ENCODE data around the gene AGPAT1. TPM values are rescaled to one million over a fixed set of nuclear protein-coding genes. Genes with fewer than 3 reads are reported as not detected.

AGPAT1 gene
- total RNA-seq, 4 donors from 2014 or later, result 17.6 to 34.0 (median 19.1) TPM

GRCh38 chr6:32183030-32183429 lies 7.1 kb upstream of the AGPAT1 start:
- H3K27me3 ChIP-seq, result no peaks in the 10 kb centered on the region
- no peak overlapping the region for H3K4me3 ChIP-seq
- WGBS, 2 donors, result 63 to 79% methylated on average over 3 of the region's 3 CpGs
- no peak for TF ChIP-seq POLR2A (IDR thresholded peaks at IDR 0.05)
- no peak for DNase-seq
- no peaks in the 10 kb centered on the region for H3K9me3 ChIP-seq
- H3K4me1 ChIP-seq, result peaks cover 14 to 79% (median 44%) of the 10 kb centered on the region in 3 donors
- intact Hi-C loops (cut with DNase I), result no loop called here
- H3K36me3 ChIP-seq, result peaks cover 15 to 71% (median 19%) of the 10 kb centered on the region in 3 donors
- H3K27ac ChIP-seq, result peak overlapping the region in 3 of 4 donors; percentile 66 to 99 (median 99)

- H3K36me3 ChIP-seq, result peaks cover 12 to 67% (median 19%) of the 10 kb centered on the region in 3 donors
- H3K27me3 ChIP-seq, result no peaks in the 10 kb centered on the region
- no peak for TF ChIP-seq CTCF (IDR thresholded peaks at IDR 0.05)
- TF ChIP-seq POLR2A (IDR thresholded peaks at IDR 0.05), result no peak
- H3K9me3 ChIP-seq, result no peaks in the 10 kb centered on the region
- intact Hi-C loops (cut with DNase I), result no loop called here
- peaks cover 10 to 74% (median 39%) of the 10 kb centered on the region in 3 donors for H3K4me1 ChIP-seq
- no peak for DNase-seq
- peak overlapping the region; percentile 14 to 99 (median 46) for H3K27ac ChIP-seq
- WGBS, 2 donors, result 73 to 78% methylated on average over 1 to 2 of the region's 10 CpGs
- no peak overlapping the region for H3K4me3 ChIP-seq
These were observed 6.7 kb upstream of the AGPAT1 start for GRCh38 chr6:32182555-32182981.

- no peak for DNase-seq
- H3K4me1 ChIP-seq, result peaks cover 10 to 73% (median 37%) of the 10 kb centered on the region in 3 donors
- no peaks in the 10 kb centered on the region for H3K27me3 ChIP-seq
- WGBS, 2 donors, result 84 to 91% methylated on average over 3 to 7 of the region's 10 CpGs
- H3K36me3 ChIP-seq, result peaks cover 6 to 61% (median 14%) of the 10 kb centered on the region in 3 donors
- no peak overlapping the region for H3K4me3 ChIP-seq
- H3K27ac ChIP-seq, result peak overlapping the region; percentile 14 to 99 (median 24)
- no peaks in the 10 kb centered on the region for H3K9me3 ChIP-seq
- no peak for TF ChIP-seq POLR2A (IDR thresholded peaks at IDR 0.05)
- no peak for TF ChIP-seq CTCF (IDR thresholded peaks at IDR 0.05)
- intact Hi-C loops (cut with DNase I), result no loop called here
These were observed 6.1 kb upstream of the AGPAT1 start for GRCh38 chr6:32181915-32182529.

- no peak for DNase-seq
- intact Hi-C loops (cut with DNase I), result no loop called here
- TF ChIP-seq POLR2A (IDR thresholded peaks at IDR 0.05), result no peak
- TF ChIP-seq CTCF (IDR thresholded peaks at IDR 0.05), result no peak
These were observed 5.3 kb upstream of the AGPAT1 start for GRCh38 chr6:32181148-32181702.

GRCh38 chr6:32179766-32180405 lies 4.0 kb upstream of the AGPAT1 start:
- Histone ChIP-seq H3K27ac (peak overlapping the region in 3 of 4 donors; percentile 40 to 97 (median 96)), H3K4me1 (peaks cover 26 to 70% (median 40%) of the 10 kb centered on the region in 3 donors), H3K9me3 (no peaks in the 10 kb centered on the region), H3K27me3 (no peaks in the 10 kb centered on the region), H3K4me3 (peak overlapping the region in 1 of 4 donors; percentile 66), H3K36me3 (peaks cover 6 to 49% (median 6%) of the 10 kb centered on the region in 3 donors)
- 58 to 64% methylated on average over 10 of the region's 10 CpGs for WGBS, 2 donors
- DNase-seq, result no peak
- TF ChIP-seq POLR2A (IDR thresholded peaks at IDR 0.05) (no peak), CTCF (IDR thresholded peaks at IDR 0.05) (no peak)
- intact Hi-C loops (cut with DNase I), result no loop called here

More at GRCh38 chr6:32181148-32181702, 5.3 kb upstream of the AGPAT1 start:
- H3K27me3 ChIP-seq, result no peaks in the 10 kb centered on the region
- H3K27ac ChIP-seq, result peak overlapping the region in 3 of 4 donors; percentile 9 to 99 (median 14)
- H3K9me3 ChIP-seq, result no peaks in the 10 kb centered on the region
- H3K4me3 ChIP-seq, result no peak overlapping the region
- H3K36me3 ChIP-seq, result peaks cover 6 to 53% (median 6%) of the 10 kb centered on the region in 3 donors
- H3K4me1 ChIP-seq, result peaks cover 17 to 73% (median 39%) of the 10 kb centered on the region in 3 donors
- WGBS, 2 donors, result 93% methylated on average over 14 of the region's 15 CpGs

Data from esophagus squamous epithelium (tissue), 5 donors.